Fibroblast of lung (primary cell): ENCODE data around the gene PBX1. TPM values are rescaled to one million over a fixed set of nuclear protein-coding genes. Genes with fewer than 3 reads are reported as not detected.

Experiments used
- DNase-seq, 2 donors: peaks; one replicate each; pipeline versions ENCODE4 v3.0.0 to v3.0.0-alpha.2; 2010; ENCODE audit warnings: low read depth in 2 of 2
- H2AFZ ChIP-seq: 2 replicates; pipeline ENCODE4 v1.5.1; 2012; ENCODE audit warnings: low read length, control low read depth, inconsistent platforms
- H3K27ac ChIP-seq: 2 replicates; pipeline ENCODE4 v1.5.1; 2011; ENCODE audit warnings: low read length, control low read depth; ENCODE audit not compliant: insufficient read depth
- H3K27me3 ChIP-seq: 2 replicates; pipeline ENCODE4 v1.5.1; 2011; ENCODE audit warnings: mild to moderate bottlenecking, low read length; ENCODE audit not compliant: control insufficient read depth, insufficient read depth
- H3K36me3 ChIP-seq: 2 replicates; pipeline ENCODE4 v1.5.1; 2011; ENCODE audit warnings: low read length; ENCODE audit not compliant: control insufficient read depth, insufficient read depth
- H3K4me1 ChIP-seq: 2 replicates; pipeline ENCODE4 v1.5.1; 2011; ENCODE audit warnings: low read length; ENCODE audit not compliant: control insufficient read depth, insufficient read depth; ENCODE audit errors: extremely low read depth
- H3K4me2 ChIP-seq: 2 replicates; pipeline ENCODE4 v1.5.1; 2011; ENCODE audit warnings: low read length, control low read depth; ENCODE audit not compliant: insufficient read depth; ENCODE audit errors: extremely low read depth
- H3K4me3 ChIP-seq, 4 experiments: fragments of 200-600 bp in 1 of 4; sonication (generic) in 1 of 4; replicated peaks in 1 of 4; 2 replicates each; pipeline ENCODE4 v1.5.1; 2011 to 2016; ENCODE audit warnings: low read length in 4 of 4, low read depth in 3 of 4, mild to moderate bottlenecking in 3 of 4, control low read depth in 2 of 4, inconsistent platforms in 1 of 4, mixed read lengths in 1 of 4; ENCODE audit not compliant: insufficient read depth in 1 of 4; ENCODE audit errors: control extremely low read depth in 1 of 4
- H3K79me2 ChIP-seq: 2 replicates; pipeline ENCODE4 v1.5.1; 2012; ENCODE audit warnings: mild to moderate bottlenecking, low read length, inconsistent platforms; ENCODE audit not compliant: control insufficient read depth, insufficient read depth
- H3K9ac ChIP-seq: 2 replicates; pipeline ENCODE4 v1.5.1; 2011; ENCODE audit warnings: mild to moderate bottlenecking, low read length, control low read depth; ENCODE audit not compliant: insufficient read depth
- H3K9me3 ChIP-seq: 2 replicates; pipeline ENCODE4 v1.5.1; 2012; ENCODE audit warnings: low read depth, low read length; ENCODE audit not compliant: control insufficient read depth, insufficient read depth
- H4K20me1 ChIP-seq: 2 replicates; pipeline ENCODE4 v1.5.1; 2011; ENCODE audit warnings: low read length; ENCODE audit not compliant: control insufficient read depth, insufficient read depth; ENCODE audit errors: extremely low read depth
- CTCF ChIP-seq, 2 donors: IDR thresholded peaks in 1 of 2; conservative IDR thresholded peaks in 1 of 2; 1 replicate in 1 of 2; 2 replicates in 1 of 2; pipeline ENCODE4 v1.5.1; 2011 to 2012; ENCODE audit warnings: low read length in 2 of 2, control low read depth in 1 of 2, inconsistent platforms in 1 of 2, low read depth in 1 of 2, mild to moderate bottlenecking in 1 of 2
- EZH2 ChIP-seq: IDR thresholded peaks from 2 replicates; pipeline ENCODE4 v1.5.1; 2012; ENCODE audit warnings: low read length, control low read depth, mild to moderate bottlenecking; ENCODE audit errors: missing control alignments
- polyA plus RNA-seq, 2 donors: library from polyadenylated mRNA; depleted of rRNA in 1 of 2; stranded (reverse) in 1 of 2; unstranded in 1 of 2; fragments of >200 nt; gene quantifications; 2 replicates each; pipeline ENCODE4 v1.2.1, GENCODE V29; 2011 to 2012; ENCODE audit warnings: missing spikeins in 1 of 2
- total RNA-seq: library from RNA; depleted of rRNA; stranded (reverse); fragments of >200 nt; gene quantifications from 2 replicates; pipeline ENCODE4 v1.2.1, GENCODE V29; 2014

The PBX1 gene
- total and polyA plus RNA-seq, 2 donors (not counting 1 experiment from before 2014, with no cell fraction given) = 43.1 to 46.7 TPM

- H3K9me3 ChIP-seq = no peaks in the 10 kb centered on the region
- no peak overlapping the region for H3K9ac ChIP-seq
- TF ChIP-seq CTCF (conservative IDR thresholded peaks at IDR 0.05 in 1 of 2, IDR thresholded peaks at IDR 0.05 in 1 of 2; ENCODE audit: low read depth in 1 of 2, low read length in 2 of 2) (no peak), EZH2 (no peak)
- no peaks in the 10 kb centered on the region for H3K27me3 ChIP-seq
- no peaks in the 10 kb centered on the region for H3K4me1 ChIP-seq
- no peaks in the 10 kb centered on the region for H4K20me1 ChIP-seq
- DNase-seq = peak in 1 of 2 donors; percentile 50
- no peak overlapping the region for H3K4me2 ChIP-seq
- no peaks in the 10 kb centered on the region for H3K79me2 ChIP-seq
- no peak overlapping the region for H3K4me3 ChIP-seq
- no peak overlapping the region for H3K27ac ChIP-seq
- no peak overlapping the region for H2AFZ ChIP-seq
- no peaks in the 10 kb centered on the region for H3K36me3 ChIP-seq
Observed at GRCh38 chr1:164858096-164858632, 299.2 kb downstream of the PBX1 start.

GRCh38 chr1:164861632-164862031 lies 302.6 kb downstream of the PBX1 start:
- TF ChIP-seq CTCF (conservative IDR thresholded peaks at IDR 0.05 in 1 of 2, IDR thresholded peaks at IDR 0.05 in 1 of 2; ENCODE audit: low read depth in 1 of 2, low read length in 2 of 2) = no peak
- TF ChIP-seq EZH2 = no peak
- no peaks in the 10 kb centered on the region for H3K36me3 ChIP-seq
- no peak overlapping the region for H3K27ac ChIP-seq
- DNase-seq = no peak
- no peak overlapping the region for H3K4me2 ChIP-seq
- H3K27me3 ChIP-seq = no peaks in the 10 kb centered on the region
- no peaks in the 10 kb centered on the region for H3K4me1 ChIP-seq
- no peak overlapping the region for H3K4me3 ChIP-seq
- H4K20me1 ChIP-seq = no peaks in the 10 kb centered on the region
- H3K79me2 ChIP-seq = no peaks in the 10 kb centered on the region
- H2AFZ ChIP-seq = no peak overlapping the region
- H3K9me3 ChIP-seq = no peaks in the 10 kb centered on the region
- no peak overlapping the region for H3K9ac ChIP-seq

GRCh38 chr1:164863056-164863455 lies 304.1 kb downstream of the PBX1 start:
- Histone ChIP-seq H2AFZ (no peak overlapping the region), H3K9me3 (no peaks in the 10 kb centered on the region), H3K4me3 (no peak overlapping the region), H4K20me1 (no peaks in the 10 kb centered on the region), H3K79me2 (no peaks in the 10 kb centered on the region), H3K4me1 (no peaks in the 10 kb centered on the region), H3K27ac (no peak overlapping the region), H3K9ac (no peak overlapping the region), H3K4me2 (no peak overlapping the region), H3K27me3 (no peaks in the 10 kb centered on the region), H3K36me3 (no peaks in the 10 kb centered on the region)
- no peak for TF ChIP-seq EZH2
- TF ChIP-seq CTCF (conservative IDR thresholded peaks at IDR 0.05 in 1 of 2, IDR thresholded peaks at IDR 0.05 in 1 of 2; ENCODE audit: low read depth in 1 of 2, low read length in 2 of 2) = no peak
- no peak for DNase-seq
